Measurements from ENCODE around the gene LMOD3. TPM values are rescaled to one million over a fixed set of nuclear protein-coding genes. Genes with fewer than 3 reads are reported as not detected.

The LMOD3 gene
- polyA plus RNA-seq, 3 donors = not detected

DNA sequence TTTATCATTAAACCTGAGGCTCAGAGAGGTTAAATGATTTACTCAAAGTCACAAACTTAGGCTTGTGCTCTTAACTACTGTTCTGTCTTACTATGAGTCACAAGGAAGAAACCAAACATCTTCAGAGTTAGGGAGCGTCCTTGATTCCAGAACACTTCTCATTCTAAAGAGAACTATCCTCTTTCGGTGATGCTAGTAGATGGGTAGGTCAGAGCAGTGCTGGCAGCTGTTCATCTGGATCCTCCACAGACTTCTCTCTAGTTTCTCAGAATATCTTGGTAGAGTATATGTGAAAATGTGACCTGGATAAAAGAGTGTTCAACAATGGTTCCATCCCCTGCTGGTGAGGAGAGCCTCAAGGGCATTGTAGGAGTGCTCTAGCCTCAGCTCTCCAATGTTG is 34.3 kb downstream of the LMOD3 start:
- Mint-ChIP-seq H3K27ac (peak overlapping the region; percentile 15 to 84 (median 77)), H3K4me3 (peak overlapping the region in 1 of 2 donors; percentile 76), H3K9me3 (no peaks in the 10 kb centered on the region), H3K36me3 (peaks cover 10 to 18% of the 10 kb centered on the region in 2 donors), H3K4me1 (peaks cover 77% of the 10 kb centered on the region), H3K27me3 (ENCODE audit: low read depth in 3 of 3) (no peaks in the 10 kb centered on the region)
- H2AFZ ChIP-seq (ENCODE audit: insufficient read depth, low read depth, low read length, poor library complexity, severe bottlenecking) = no peak overlapping the region
- H3K9me3 ChIP-seq (replicated peaks in 1 of 2; ENCODE audit: control insufficient read depth in 1 of 2, insufficient read depth in 1 of 2, low read length in 2 of 2) = no peaks in the 10 kb centered on the region
- H3K36me3 ChIP-seq (replicated peaks in 1 of 2; ENCODE audit: control insufficient read depth in 1 of 2, insufficient read depth in 2 of 2, low read length in 2 of 2) = peaks cover 7 to 24% of the 10 kb centered on the region in 2 donors
- TF ChIP-seq, protein P1, sequence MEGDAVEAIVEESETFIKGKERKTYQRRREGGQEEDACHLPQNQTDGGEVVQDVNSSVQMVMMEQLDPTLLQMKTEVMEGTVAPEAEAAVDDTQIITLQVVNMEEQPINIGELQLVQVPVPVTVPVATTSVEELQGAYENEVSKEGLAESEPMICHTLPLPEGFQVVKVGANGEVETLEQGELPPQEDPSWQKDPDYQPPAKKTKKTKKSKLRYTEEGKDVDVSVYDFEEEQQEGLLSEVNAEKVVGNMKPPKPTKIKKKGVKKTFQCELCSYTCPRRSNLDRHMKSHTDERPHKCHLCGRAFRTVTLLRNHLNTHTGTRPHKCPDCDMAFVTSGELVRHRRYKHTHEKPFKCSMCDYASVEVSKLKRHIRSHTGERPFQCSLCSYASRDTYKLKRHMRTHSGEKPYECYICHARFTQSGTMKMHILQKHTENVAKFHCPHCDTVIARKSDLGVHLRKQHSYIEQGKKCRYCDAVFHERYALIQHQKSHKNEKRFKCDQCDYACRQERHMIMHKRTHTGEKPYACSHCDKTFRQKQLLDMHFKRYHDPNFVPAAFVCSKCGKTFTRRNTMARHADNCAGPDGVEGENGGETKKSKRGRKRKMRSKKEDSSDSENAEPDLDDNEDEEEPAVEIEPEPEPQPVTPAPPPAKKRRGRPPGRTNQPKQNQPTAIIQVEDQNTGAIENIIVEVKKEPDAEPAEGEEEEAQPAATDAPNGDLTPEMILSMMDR (IDR thresholded peaks at IDR 0.05) = no peak
- H4K20me1 ChIP-seq (ENCODE audit: insufficient read depth, low read length) = peaks cover 57% of the 10 kb centered on the region
- peak overlapping the region in 1 of 3 experiments; percentile 93 for H3K4me3 ChIP-seq (replicated peaks in 1 of 3; ENCODE audit: low read depth in 2 of 3, low read length in 3 of 3)
- H3K79me2 ChIP-seq (ENCODE audit: insufficient read depth, low read length) = peaks cover 75% of the 10 kb centered on the region
- H3K27ac ChIP-seq (ENCODE audit: low read depth in 1 of 2, low read length in 2 of 2) = peak overlapping the region in 1 of 2 donors; percentile 94
- H3K9ac ChIP-seq (ENCODE audit: insufficient read depth, low read length, poor library complexity, severe bottlenecking) = no peak overlapping the region
- H3K27me3 ChIP-seq (ENCODE audit: control insufficient read depth in 2 of 2, insufficient read depth in 2 of 2, low read length in 2 of 2) = no peaks in the 10 kb centered on the region
- no CpG with 5 or more reads among the region's 2 CpGs for WGBS (ENCODE audit: insufficient coverage)
- peaks cover 85 to 89% of the 10 kb centered on the region in 2 donors for H3K4me1 ChIP-seq (ENCODE audit: control insufficient read depth in 1 of 2, insufficient read depth in 2 of 2, low read length in 2 of 2)
- H3K4me2 ChIP-seq (replicated peaks; ENCODE audit: extremely low read depth, low read length, poor library complexity, severe bottlenecking) = peak overlapping the region; percentile 94
- intact Hi-C loops (cut with micrococcal nuclease) = loop anchor here (5.0 to 10.0 kb wide), 2 partner anchors 36 to 1977 kb away; partner anchors contain the start of gene TMF1 (in 1 of the 2)
- peak in 2 of 3 donors; percentile 51 to 59 for DNase-seq

DNA sequence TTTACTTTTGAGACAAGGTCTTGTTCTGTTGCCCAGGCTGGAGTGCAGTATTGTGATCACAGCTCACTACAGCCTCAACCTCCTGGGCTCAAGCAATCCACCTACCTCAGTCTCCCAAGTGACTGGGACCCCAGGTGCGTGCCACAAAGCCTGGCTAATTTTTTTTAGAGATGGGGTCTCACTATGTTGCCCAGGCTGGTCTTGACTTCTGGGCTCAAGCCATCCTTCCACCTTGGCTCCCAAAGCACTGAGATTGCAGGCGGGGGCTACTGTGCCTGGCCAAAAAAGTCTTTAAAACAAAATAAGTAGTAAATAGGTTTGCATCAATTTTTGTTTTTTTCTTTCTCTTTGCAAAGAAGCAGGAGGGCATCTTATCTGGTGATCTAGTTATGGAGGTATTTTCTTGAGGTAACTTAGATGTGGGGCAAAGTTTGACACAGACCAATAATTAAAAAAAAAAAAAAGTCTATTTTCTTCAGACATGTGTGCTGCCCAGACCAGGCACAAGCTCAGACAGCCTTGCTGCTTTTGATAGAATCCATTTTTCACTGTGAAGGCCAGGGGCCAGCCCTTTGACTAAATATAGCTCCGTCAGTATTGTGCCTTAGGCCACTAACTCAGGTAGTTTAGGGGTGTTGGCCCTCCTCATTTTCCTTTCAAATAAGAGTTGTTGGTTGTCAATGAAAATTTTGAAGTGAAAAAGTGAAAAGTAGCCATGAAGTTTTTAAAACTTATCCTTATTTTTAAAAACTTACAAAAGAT is 35.2 kb downstream of the LMOD3 start:
- H3K4me1 Mint-ChIP-seq = peaks cover 78% of the 10 kb centered on the region
- peak overlapping the region; percentile 16 to 30 for H3K4me3 Mint-ChIP-seq
- Histone ChIP-seq H4K20me1 (ENCODE audit: insufficient read depth, low read length) (peaks cover 53% of the 10 kb centered on the region), H3K4me3 (replicated peaks in 1 of 3; ENCODE audit: low read depth in 2 of 3, low read length in 3 of 3) (peak overlapping the region in 2 of 3 experiments; percentile 75 to 93), H3K4me2 (replicated peaks; ENCODE audit: extremely low read depth, low read length, poor library complexity, severe bottlenecking) (peak overlapping the region; percentile 94), H3K9me3 (replicated peaks in 1 of 2; ENCODE audit: control insufficient read depth in 1 of 2, insufficient read depth in 1 of 2, low read length in 2 of 2) (no peaks in the 10 kb centered on the region), H3K79me2 (ENCODE audit: insufficient read depth, low read length) (peaks cover 69% of the 10 kb centered on the region), H2AFZ (ENCODE audit: insufficient read depth, low read depth, low read length, poor library complexity, severe bottlenecking) (no peak overlapping the region), H3K36me3 (replicated peaks in 1 of 2; ENCODE audit: control insufficient read depth in 1 of 2, insufficient read depth in 2 of 2, low read length in 2 of 2) (peaks cover 7 to 24% of the 10 kb centered on the region in 2 donors), H3K4me1 (ENCODE audit: control insufficient read depth in 1 of 2, insufficient read depth in 2 of 2, low read length in 2 of 2) (peaks cover 85 to 89% of the 10 kb centered on the region in 2 donors), H3K27me3 (ENCODE audit: control insufficient read depth in 2 of 2, insufficient read depth in 2 of 2, low read length in 2 of 2) (no peaks in the 10 kb centered on the region), H3K27ac (ENCODE audit: low read depth in 1 of 2, low read length in 2 of 2) (peak overlapping the region; percentile 80 to 94), H3K9ac (ENCODE audit: insufficient read depth, low read length, poor library complexity, severe bottlenecking) (peak overlapping the region; percentile 78)
- no peaks in the 10 kb centered on the region for H3K27me3 Mint-ChIP-seq (ENCODE audit: low read depth in 3 of 3)
- DNase-seq = no peak
- H3K9me3 Mint-ChIP-seq = no peaks in the 10 kb centered on the region
- WGBS (ENCODE audit: insufficient coverage) = no CpG with 5 or more reads among the region's 3 CpGs
- peaks cover 9 to 18% of the 10 kb centered on the region in 2 donors for H3K36me3 Mint-ChIP-seq
- TF ChIP-seq, protein P1 (IDR thresholded peaks at IDR 0.05) = no peak
- intact Hi-C loops (cut with micrococcal nuclease) = loop anchor here (5.0 to 10.0 kb wide), 2 partner anchors 35 to 1978 kb away; partner anchors contain the start of gene TMF1 (in 1 of the 2)
- H3K27ac Mint-ChIP-seq = peak overlapping the region in 5 of 7 donors; percentile 14 to 61 (median 57)
